Rectal smooth muscle tissue (tissue), 1 donor: ENCODE results near the gene PTPN1.
"Not testable (repeated sequence)": the region's sequence is repeated elsewhere in the genome, so short reads cannot be mapped to it uniquely, and the experiment has no call there.

Experiments
- H3K27ac ChIP-seq: one replicate; pipeline ENCODE4 v1.7.0; 2013; ENCODE audit warnings: low read depth, low read length, inconsistent platforms
- H3K27me3 ChIP-seq: one replicate; pipeline ENCODE4 v1.7.0; 2013; ENCODE audit warnings: low read length; ENCODE audit not compliant: control insufficient read depth, insufficient read depth
- H3K36me3 ChIP-seq: one replicate; pipeline ENCODE4 v1.7.0; 2013; ENCODE audit warnings: low read length; ENCODE audit not compliant: control insufficient read depth, insufficient read depth
- H3K4me1 ChIP-seq: one replicate; pipeline ENCODE4 v1.7.0; 2013; ENCODE audit warnings: low read length; ENCODE audit not compliant: control insufficient read depth, insufficient read depth
- H3K4me3 ChIP-seq: one replicate; pipeline ENCODE4 v1.7.0; 2013; ENCODE audit warnings: low read length
- H3K9ac ChIP-seq: one replicate; pipeline ENCODE4 v1.7.0; 2013; ENCODE audit warnings: low read length

PTPN1 gene

DNA sequence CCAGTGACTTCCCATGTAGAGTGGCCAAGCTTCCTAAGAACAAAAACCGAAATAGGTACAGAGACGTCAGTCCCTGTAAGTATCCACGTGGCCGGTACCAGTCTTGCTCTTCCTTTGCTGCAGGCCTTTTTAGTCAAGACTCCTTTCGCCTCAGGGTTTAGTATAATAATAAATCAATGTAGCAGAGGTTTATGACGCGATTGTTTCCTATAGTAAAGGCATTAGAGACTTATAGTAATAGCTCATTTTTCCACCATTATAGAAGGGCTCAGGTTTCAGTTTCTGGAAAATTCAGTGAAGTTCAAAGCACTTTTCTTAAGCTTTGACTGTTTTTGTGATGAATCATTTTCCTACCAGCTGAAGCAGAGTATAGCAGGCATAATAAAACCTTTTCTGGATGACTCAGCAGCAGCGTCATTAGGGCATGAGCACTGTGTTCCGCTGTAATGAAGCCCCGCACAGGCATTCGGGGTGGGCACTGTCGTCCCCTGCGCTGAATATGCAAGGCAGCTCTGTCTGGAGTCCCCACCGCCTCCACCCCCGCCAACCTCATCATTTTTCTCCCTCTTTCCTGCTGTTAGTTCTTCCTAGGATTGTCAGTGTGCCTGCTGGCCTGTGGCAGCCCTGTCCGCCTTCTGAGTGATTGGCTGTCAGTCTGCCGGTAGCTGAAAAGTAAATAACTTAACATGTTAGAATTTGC is 51.3 kb downstream of the PTPN1 start:
- peaks cover 19% of the 10 kb centered on the region for H3K4me1 ChIP-seq
- H3K27ac ChIP-seq = peak overlapping the region; percentile 76
- no peak overlapping the region for H3K9ac ChIP-seq
- H3K4me3 ChIP-seq = no peak overlapping the region
- H3K27me3 ChIP-seq = no peaks in the 10 kb centered on the region
- peaks cover 13% of the 10 kb centered on the region for H3K36me3 ChIP-seq

DNA sequence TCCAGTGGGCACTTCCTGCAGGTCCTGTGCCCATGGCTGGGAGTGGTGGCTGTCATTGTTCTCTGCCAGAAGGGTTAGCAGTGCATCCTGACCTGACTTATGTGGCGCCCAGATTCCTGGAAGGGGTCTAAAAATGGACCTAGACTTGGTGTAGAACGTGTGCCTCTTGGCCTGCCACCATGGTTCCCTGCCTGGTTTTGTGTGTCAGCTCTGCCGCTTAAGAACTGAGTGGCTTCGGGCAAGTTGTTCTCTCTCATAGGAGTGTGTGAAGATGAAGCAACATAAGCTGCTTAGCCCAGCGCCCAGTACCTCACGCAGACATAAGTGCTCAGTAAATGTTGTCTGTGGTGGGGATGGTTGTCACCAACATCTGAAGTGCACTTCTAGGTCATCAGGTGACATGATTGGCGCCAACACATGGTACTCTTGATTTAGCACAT is 52.1 kb downstream of the PTPN1 start:
- H3K9ac ChIP-seq = no peak overlapping the region
- H3K27me3 ChIP-seq = no peaks in the 10 kb centered on the region
- no peak overlapping the region for H3K4me3 ChIP-seq
- H3K4me1 ChIP-seq = peaks cover 19% of the 10 kb centered on the region
- H3K27ac ChIP-seq = peak overlapping the region; percentile 76
- H3K36me3 ChIP-seq = peaks cover 15% of the 10 kb centered on the region

DNA sequence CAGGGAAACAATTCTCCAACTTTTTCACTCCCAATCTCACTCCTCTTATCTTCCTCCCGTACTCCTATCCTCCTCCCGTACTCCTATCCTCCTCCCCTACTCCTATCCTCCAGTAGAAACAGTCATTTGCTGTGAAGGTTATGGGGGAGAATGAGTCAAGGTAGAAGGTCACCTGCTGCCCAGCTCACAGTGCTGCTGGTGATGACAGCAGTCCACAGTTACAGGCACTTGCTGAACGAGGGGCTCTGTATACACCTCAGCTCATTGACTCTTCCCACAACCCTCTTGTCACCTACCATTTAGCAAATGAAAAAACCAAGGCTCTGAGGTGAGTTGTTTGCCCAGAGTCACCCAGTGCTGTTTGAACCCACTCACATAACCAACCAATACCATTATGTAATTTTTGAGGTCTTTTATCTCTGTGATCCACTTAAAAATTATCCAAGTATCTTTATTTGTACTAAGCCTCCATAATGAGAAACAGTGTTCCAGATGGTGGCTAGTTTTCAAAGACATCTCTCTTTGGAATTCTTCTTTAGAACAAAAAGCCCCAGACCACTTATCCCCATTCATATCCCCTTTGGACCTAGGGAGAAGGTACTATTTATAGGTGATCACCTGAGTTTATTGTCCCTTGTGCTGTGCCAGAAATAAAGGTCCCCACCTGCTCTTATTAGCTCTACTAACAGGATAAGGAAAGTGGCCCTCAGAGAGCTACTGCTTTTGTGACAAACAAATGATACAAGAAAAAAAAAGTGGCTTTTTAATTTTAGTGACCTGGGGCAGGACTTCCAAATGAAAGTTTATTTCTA is 53.2 kb downstream of the PTPN1 start:
- H3K9ac ChIP-seq = no peak overlapping the region
- H3K36me3 ChIP-seq = peaks cover 21% of the 10 kb centered on the region
- H3K27me3 ChIP-seq = no peaks in the 10 kb centered on the region
- no peak overlapping the region for H3K4me3 ChIP-seq
- H3K27ac ChIP-seq = no peak overlapping the region
- peaks cover 19% of the 10 kb centered on the region for H3K4me1 ChIP-seq

DNA sequence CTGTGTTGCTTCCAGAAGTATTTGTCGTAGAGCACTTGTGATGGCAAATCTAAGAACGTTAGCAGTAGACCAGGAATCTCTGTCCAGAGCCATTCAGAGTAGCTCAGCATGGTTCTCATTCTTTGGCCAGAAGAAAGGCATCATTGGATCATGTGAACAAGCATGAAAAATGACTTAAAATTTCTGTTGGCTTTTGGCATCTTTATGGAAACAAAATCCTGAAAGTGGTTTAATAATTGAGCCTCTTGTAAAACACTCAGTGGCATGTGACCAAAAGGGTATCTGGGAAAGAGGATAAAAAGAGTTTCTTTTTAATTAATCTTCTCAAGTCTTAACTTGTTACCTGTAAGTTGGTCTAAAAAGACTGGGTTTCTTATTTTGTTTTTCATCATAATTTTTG is 55.2 kb downstream of the PTPN1 start:
- Histone ChIP-seq H3K27me3 (no peaks in the 10 kb centered on the region), H3K27ac (no peak overlapping the region), H3K4me1 (peaks cover 17% of the 10 kb centered on the region), H3K36me3 (peaks cover 33% of the 10 kb centered on the region), H3K4me3 (no peak overlapping the region), H3K9ac (no peak overlapping the region)

DNA sequence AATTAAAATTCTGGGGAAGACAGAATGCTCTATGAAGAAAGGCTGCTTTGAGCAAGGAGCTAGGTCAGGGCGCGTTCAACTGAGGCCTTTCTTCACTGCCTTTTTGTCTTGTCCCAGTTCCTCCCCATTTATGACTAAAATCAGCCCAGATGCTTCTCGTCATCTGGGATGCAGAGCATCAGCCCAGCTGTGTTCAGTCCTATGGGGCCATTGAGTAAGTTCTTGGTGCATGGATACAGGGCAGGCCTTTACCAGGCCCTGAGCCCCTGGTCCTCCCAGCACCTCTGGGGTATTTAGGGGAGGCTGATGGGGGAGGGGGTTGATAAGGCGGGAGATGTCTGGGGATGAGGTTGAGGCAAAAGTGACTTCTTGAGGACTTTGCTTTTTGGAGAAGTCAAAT is 55.7 kb downstream of the PTPN1 start:
- H3K27me3 ChIP-seq = no peaks in the 10 kb centered on the region
- no peak overlapping the region for H3K4me3 ChIP-seq
- no peak overlapping the region for H3K9ac ChIP-seq
- H3K27ac ChIP-seq = no peak overlapping the region
- peaks cover 15% of the 10 kb centered on the region for H3K4me1 ChIP-seq
- peaks cover 33% of the 10 kb centered on the region for H3K36me3 ChIP-seq

DNA sequence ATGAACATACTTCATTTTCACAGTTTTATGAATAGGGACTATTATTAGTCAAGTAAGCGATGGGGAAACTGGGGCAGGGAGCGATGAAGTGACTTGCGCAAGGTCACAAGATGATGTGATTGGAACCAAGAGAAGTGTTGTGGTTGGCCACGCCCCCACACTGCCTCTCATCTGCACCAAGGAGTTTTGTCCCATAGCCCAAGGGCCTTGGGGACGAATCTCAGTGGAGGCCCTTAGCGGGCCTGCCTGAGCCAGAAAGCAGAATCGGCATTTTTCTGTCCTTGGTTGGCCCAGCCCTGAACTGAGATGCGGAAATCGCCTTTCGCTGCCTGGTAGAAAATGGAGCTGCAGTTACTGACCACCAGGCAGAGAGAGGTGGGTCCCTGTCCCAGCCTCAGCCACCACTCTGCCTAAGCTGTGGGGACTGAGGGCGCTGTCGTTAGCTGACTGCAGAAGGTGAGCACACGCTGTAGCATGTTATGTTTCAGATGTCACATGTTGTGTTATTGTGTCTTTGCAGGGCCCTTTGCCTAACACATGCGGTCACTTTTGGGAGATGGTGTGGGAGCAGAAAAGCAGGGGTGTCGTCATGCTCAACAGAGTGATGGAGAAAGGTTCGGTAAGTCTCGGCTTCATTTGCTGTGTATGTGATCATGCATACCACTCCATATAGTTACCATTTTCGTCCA is 57.8 kb downstream of the PTPN1 start:
- Histone ChIP-seq H3K4me3 (no peak overlapping the region), H3K9ac (no peak overlapping the region), H3K27ac (no peak overlapping the region), H3K4me1 (peaks cover 7% of the 10 kb centered on the region), H3K36me3 (peaks cover 28% of the 10 kb centered on the region), H3K27me3 (no peaks in the 10 kb centered on the region)

DNA sequence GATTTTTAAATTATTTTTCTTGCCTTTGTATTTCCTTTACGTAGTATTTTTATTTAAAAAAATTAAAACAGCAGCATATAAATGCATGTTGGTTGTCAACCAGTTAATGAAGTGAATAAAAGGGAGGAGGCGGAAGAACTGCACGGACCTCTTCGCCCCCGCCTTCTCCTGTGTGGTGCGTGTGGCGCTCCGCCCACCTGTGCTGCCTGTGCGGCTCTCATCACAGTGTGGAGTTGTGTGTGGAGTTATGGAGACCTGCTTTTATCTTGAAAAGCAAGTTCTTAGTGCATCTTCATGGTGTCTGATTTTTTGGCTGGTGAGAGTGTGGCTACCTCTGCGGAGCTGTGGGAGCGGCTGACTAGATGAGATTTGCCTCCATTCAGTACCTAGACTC is 58.4 kb downstream of the PTPN1 start:
- Histone ChIP-seq H3K4me1 (peaks cover 12% of the 10 kb centered on the region), H3K27me3 (no peaks in the 10 kb centered on the region), H3K36me3 (peaks cover 28% of the 10 kb centered on the region), H3K4me3 (no peak overlapping the region), H3K27ac (no peak overlapping the region), H3K9ac (no peak overlapping the region)

DNA sequence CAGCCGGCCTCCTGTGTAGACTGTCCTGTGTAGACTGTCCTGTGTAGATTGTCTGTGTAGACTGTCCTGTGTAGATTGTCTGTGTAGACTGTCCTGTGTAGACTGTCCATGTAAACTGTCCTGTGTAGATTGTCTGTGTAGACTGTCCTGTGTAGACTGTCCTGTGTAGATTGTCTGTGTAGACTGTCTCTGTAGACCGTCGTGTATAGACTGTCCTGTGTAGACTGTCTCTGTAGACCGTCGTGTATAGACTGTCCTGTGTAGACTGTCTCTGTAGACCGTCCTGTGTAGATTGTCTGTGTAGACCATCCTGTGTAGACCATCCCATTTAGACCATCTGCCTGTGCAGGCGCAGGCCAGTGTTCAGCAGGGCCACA is 59.3 kb downstream of the PTPN1 start:
- peaks cover 31% of the 10 kb centered on the region for H3K36me3 ChIP-seq
- H3K27ac ChIP-seq = not testable (repeated sequence)

DNA sequence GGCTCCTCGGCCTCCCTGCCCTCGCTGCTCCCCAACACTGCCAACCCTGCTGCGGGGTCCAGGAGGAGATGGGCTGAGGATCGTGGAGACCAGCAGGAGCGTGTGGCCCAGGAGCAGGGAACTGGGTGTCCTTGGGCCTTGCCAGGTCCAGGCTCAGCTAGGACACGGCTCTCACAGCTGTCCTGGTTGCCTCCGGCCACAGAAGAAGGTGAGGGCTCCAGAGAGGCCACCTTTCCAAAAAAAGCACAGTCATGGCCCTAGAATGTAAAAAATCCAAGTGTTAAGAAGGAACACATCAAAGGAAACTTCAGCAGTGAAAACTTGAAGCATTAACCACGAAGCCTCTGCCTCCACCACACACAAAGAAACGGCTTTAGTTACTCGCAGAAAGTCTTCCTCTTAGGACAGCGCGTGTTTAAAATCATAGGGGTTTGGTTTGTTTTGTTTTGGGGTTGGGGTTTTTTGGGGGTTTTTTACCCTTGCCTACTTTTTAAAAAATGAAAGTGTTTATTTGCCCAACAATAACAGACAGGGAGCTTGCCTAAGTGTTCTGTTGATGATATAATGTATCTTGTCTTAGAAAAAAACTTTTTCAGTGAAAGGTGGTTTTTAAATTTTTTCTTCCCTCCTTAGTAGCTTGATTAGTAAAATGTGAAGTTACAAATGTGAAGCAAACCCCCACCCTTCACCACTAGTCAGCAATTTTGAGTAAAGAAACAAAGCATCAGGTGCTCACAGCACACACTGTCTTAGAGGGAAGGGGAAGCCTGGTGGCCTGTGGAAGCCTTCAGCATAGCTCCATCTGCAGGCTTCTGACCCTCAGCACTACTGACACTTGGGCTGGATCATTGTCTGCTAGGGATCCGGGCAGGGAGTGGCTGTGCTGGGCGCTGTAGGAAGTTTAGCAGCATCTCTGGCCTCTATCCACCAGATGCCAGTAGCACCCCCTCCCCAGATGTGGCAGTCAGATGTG is 60.0 kb downstream of the PTPN1 start:
- no peak overlapping the region for H3K4me3 ChIP-seq
- H3K4me1 ChIP-seq = peaks cover 12% of the 10 kb centered on the region
- H3K27me3 ChIP-seq = no peaks in the 10 kb centered on the region
- peaks cover 34% of the 10 kb centered on the region for H3K36me3 ChIP-seq
- no peak overlapping the region for H3K9ac ChIP-seq
- H3K27ac ChIP-seq = no peak overlapping the region

More for the DNA sequence above, 59.3 kb downstream of the PTPN1 start:
- not testable (repeated sequence) for H3K4me3 ChIP-seq, H3K27me3 ChIP-seq, H3K9ac ChIP-seq
- peaks cover 12% of the 10 kb centered on the region for H3K4me1 ChIP-seq

DNA sequence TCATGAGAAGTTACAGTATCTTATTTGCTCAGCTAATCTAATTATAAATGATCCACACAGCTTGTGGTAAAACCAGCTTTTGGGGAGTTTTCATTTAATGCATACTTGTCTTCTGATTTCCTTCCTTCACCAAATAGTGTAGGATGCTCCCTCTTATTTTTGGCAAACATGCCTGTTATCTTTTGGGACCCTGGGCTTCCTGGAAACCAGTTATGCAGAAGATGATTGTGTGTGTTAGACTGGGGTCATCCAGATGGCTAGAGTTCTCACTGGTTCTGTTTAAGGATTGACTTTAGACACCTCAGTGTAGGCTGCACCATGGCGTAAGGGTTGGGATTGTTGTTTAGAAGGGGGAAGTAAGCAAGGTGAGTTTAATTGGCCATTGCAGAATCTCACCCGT is 61.3 kb downstream of the PTPN1 start:
- Histone ChIP-seq H3K9ac (no peak overlapping the region), H3K4me1 (peaks cover 12% of the 10 kb centered on the region)

DNA sequence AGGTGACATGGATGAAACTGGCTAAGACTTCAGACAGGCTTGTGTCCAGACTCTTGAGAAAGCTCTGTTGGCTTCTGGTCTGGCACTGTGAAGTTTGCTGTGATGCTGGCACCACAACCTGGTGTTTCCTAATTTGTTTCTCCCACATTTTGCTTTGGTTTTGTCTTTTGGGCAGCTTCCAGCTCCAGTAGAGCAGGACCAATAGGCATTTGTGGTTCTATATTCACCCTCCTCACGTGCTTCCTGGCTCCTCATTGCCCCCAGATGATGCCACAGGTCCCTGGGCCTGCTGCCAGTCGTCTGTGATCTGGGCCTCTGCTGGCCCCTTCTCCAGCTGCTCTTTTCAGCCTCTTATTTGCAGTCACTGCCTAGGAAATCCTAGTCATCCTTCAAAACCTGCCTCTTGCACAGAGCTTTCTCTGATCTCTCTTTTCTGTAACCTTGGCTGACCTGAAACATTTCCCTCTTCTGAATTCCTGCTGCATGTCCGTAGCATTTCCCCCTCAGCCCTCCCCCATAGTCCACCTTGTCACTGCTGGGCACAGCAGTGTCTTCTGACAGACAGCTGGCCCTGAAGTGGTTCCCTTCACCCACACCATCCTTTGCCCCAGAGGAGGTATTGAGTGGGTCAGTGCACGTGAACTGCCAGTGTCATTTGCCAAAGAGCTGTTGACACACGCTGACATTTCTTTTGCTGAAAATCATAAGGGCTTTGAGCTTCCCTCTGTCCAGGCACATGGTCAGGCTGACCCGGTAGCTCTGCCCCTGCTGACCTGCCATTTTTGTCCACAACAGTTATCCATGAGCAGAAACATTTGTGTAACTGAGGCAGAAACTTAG is 63.0 kb downstream of the PTPN1 start:
- H3K27ac ChIP-seq = peak overlapping the region; percentile 40
- no peaks in the 10 kb centered on the region for H3K27me3 ChIP-seq
- H3K4me1 ChIP-seq = peaks cover 17% of the 10 kb centered on the region
- no peak overlapping the region for H3K9ac ChIP-seq
- peaks cover 26% of the 10 kb centered on the region for H3K36me3 ChIP-seq
- H3K4me3 ChIP-seq = no peak overlapping the region

More for the DNA sequence above, 61.3 kb downstream of the PTPN1 start:
- no peak overlapping the region for H3K4me3 ChIP-seq
- peaks cover 29% of the 10 kb centered on the region for H3K36me3 ChIP-seq
- H3K27ac ChIP-seq = no peak overlapping the region
- H3K27me3 ChIP-seq = no peaks in the 10 kb centered on the region
